ENCODE results near the gene PCDHGA12.
A peak's percentile ranks its signal among the peaks of the same experiment; 100 is the strongest.

PCDHGA12 gene

GRCh38 chr5:141465351-141465750, 35.0 kb downstream of the PCDHGA12 start (continued):
- TF ChIP-seq, protein P1, sequence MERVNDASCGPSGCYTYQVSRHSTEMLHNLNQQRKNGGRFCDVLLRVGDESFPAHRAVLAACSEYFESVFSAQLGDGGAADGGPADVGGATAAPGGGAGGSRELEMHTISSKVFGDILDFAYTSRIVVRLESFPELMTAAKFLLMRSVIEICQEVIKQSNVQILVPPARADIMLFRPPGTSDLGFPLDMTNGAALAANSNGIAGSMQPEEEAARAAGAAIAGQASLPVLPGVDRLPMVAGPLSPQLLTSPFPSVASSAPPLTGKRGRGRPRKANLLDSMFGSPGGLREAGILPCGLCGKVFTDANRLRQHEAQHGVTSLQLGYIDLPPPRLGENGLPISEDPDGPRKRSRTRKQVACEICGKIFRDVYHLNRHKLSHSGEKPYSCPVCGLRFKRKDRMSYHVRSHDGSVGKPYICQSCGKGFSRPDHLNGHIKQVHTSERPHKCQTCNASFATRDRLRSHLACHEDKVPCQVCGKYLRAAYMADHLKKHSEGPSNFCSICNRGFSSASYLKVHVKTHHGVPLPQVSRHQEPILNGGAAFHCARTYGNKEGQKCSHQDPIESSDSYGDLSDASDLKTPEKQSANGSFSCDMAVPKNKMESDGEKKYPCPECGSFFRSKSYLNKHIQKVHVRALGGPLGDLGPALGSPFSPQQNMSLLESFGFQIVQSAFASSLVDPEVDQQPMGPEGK (tag by site-specific recombination; IDR thresholded peaks at IDR 0.05): no peak
- TF ChIP-seq ZNF791 (tag by site-specific recombination; IDR thresholded peaks at IDR 0.05) (no peak), ZNF266 (tag by site-specific recombination; IDR thresholded peaks at IDR 0.05; ENCODE audit: low read depth) (no peak), EGR2 (tag by site-specific recombination; IDR thresholded peaks at IDR 0.05; ENCODE audit: low read depth) (no peak)
- TF ChIP-seq, protein P2, sequence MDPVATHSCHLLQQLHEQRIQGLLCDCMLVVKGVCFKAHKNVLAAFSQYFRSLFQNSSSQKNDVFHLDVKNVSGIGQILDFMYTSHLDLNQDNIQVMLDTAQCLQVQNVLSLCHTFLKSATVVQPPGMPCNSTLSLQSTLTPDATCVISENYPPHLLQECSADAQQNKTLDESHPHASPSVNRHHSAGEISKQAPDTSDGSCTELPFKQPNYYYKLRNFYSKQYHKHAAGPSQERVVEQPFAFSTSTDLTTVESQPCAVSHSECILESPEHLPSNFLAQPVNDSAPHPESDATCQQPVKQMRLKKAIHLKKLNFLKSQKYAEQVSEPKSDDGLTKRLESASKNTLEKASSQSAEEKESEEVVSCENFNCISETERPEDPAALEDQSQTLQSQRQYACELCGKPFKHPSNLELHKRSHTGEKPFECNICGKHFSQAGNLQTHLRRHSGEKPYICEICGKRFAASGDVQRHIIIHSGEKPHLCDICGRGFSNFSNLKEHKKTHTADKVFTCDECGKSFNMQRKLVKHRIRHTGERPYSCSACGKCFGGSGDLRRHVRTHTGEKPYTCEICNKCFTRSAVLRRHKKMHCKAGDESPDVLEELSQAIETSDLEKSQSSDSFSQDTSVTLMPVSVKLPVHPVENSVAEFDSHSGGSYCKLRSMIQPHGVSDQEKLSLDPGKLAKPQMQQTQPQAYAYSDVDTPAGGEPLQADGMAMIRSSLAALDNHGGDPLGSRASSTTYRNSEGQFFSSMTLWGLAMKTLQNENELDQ (tag by site-specific recombination; IDR thresholded peaks at IDR 0.05; ENCODE audit: low read depth): no peak

- ChIA-PET POLR2A (interaction anchor here (0.6 to 1.8 kb wide), 11 partner anchors 8 to 155 kb away, joined by 3 to 11 read pairs (median 4); partner anchors contain the start of genes PCDHGC4 and TAF7), CTCF (interaction anchor here (0.6 to 2.1 kb wide), 16 partner anchors 9 to 125 kb away, joined by 3 to 16 read pairs (median 4); partner anchors contain the start of genes PCDHGA11 and PCDHGA12)
- H3K4me3 ChIP-seq (ENCODE audit: low read depth, low read length): peak within 1 kb of the TSS; percentile 44
- no peaks in the 10 kb centered on the region for H3K9me3 ChIP-seq (ENCODE audit: control insufficient read depth, insufficient read depth, low read depth, low read length)
- peak within 1 kb of the TSS; percentile 43; the same call in 1 of the 2 replicates for H3K27ac ChIP-seq (ENCODE audit: extremely low read depth, low read depth, low read length)
- no peaks in the 10 kb centered on the region for H3K36me3 ChIP-seq (ENCODE audit: control insufficient read depth in 2 of 2, insufficient read depth in 1 of 2, low read length in 2 of 2)
- H3K4me1 ChIP-seq (ENCODE audit: control insufficient read depth, insufficient read depth, low read length): 0 out of 2 replicates have a peak, but pooled peaks cover 4% of the 10 kb centered on the region
- TF ChIP-seq ZNF140 (tag by site-specific recombination; IDR thresholded peaks at IDR 0.05) (no peak), SCRT1 (tag by site-specific recombination; IDR thresholded peaks at IDR 0.05; ENCODE audit: borderline replicate concordance) (no peak), ZNF510 (tag by site-specific recombination; IDR thresholded peaks at IDR 0.05; ENCODE audit: insufficient replicate concordance) (no peak), ZNF488 (tag by site-specific recombination; IDR thresholded peaks at IDR 0.05) (no peak), ZNF791 (tag by site-specific recombination; IDR thresholded peaks at IDR 0.05) (no peak), ATF2 (tag by site-specific recombination; IDR thresholded peaks at IDR 0.05; ENCODE audit: low read depth) (no peak), ZNF394 (tag by site-specific recombination; IDR thresholded peaks at IDR 0.05; ENCODE audit: borderline replicate concordance) (peak; percentile 29; the same call in 1 of the 2 replicates), ZNF211 (tag by site-specific recombination; IDR thresholded peaks at IDR 0.05; ENCODE audit: low read depth) (no peak), ZNF658 (tag by site-specific recombination; IDR thresholded peaks at IDR 0.05) (no peak), ZBTB17 (tag by site-specific recombination; IDR thresholded peaks at IDR 0.05) (peak; percentile 73), ZNF335 (tag by site-specific recombination; conservative IDR thresholded peaks at IDR 0.05) (peak; percentile 94), ZBTB21 (tag by site-specific recombination; IDR thresholded peaks at IDR 0.05) (no peak), ZNF530 (tag by site-specific recombination; IDR thresholded peaks at IDR 0.05; ENCODE audit: low read depth) (no peak), GLIS2 (tag by site-specific recombination; IDR thresholded peaks at IDR 0.05) (no peak), ZBTB11 (tag by site-specific recombination; conservative IDR thresholded peaks at IDR 0.05; ENCODE audit: low read depth) (peak; percentile 26; the same call in 1 of the 2 replicates), ZBTB48 (tag by site-specific recombination; IDR thresholded peaks at IDR 0.05) (no peak), ZNF169 (tag by site-specific recombination; IDR thresholded peaks at IDR 0.05) (no peak), ZNF133 (tag by site-specific recombination; IDR thresholded peaks at IDR 0.05) (no peak), ZNF266 (tag by site-specific recombination; IDR thresholded peaks at IDR 0.05; ENCODE audit: low read depth) (no peak), OVOL3 (tag by site-specific recombination; IDR thresholded peaks at IDR 0.05) (no peak)
- TF ChIP-seq, protein P3, sequence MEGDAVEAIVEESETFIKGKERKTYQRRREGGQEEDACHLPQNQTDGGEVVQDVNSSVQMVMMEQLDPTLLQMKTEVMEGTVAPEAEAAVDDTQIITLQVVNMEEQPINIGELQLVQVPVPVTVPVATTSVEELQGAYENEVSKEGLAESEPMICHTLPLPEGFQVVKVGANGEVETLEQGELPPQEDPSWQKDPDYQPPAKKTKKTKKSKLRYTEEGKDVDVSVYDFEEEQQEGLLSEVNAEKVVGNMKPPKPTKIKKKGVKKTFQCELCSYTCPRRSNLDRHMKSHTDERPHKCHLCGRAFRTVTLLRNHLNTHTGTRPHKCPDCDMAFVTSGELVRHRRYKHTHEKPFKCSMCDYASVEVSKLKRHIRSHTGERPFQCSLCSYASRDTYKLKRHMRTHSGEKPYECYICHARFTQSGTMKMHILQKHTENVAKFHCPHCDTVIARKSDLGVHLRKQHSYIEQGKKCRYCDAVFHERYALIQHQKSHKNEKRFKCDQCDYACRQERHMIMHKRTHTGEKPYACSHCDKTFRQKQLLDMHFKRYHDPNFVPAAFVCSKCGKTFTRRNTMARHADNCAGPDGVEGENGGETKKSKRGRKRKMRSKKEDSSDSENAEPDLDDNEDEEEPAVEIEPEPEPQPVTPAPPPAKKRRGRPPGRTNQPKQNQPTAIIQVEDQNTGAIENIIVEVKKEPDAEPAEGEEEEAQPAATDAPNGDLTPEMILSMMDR (tag by site-specific recombination; IDR thresholded peaks at IDR 0.05): peak; percentile 59
Observed at GRCh38 chr5:141475625-141476131, 45.4 kb downstream of the PCDHGA12 start, which contains the start of gene PCDHGC3. Gene PCDHGC3, plus strand, starts transcription at chr5:141475966. Its CDS starts 151 bp downstream, at chr5:141476117.

All from HEK293 (cell line).